GM19452 (cell line): Measurements from ENCODE around the gene CYP2E1.
"Not testable (repeated sequence)": the region's sequence is repeated elsewhere in the genome, so short reads cannot be mapped to it uniquely, and the experiment has no call there.

Experiments used
- ATAC-seq: cut with Tn5 transposase; IDR thresholded peaks from one replicate; pipeline ENCODE4 v1.9.1; 2021; ENCODE audit not compliant: unreplicated experiment

Gene CYP2E1

GRCh38 chr10:133569801-133570200 is 42.6 kb downstream of the CYP2E1 start:
- ATAC-seq, result not testable (repeated sequence)

GRCh38 chr10:133572055-133572454 is 44.9 kb downstream of the CYP2E1 start:
- ATAC-seq, result not testable (repeated sequence)

GRCh38 chr10:133573460-133573859 is 46.3 kb downstream of the CYP2E1 start:
- ATAC-seq, result not testable (repeated sequence)

- ATAC-seq, result not testable (repeated sequence)
These were observed 49.9 kb downstream of the CYP2E1 start for GRCh38 chr10:133577037-133577436.
